Left colon (tissue), 2 donors: Measurements from ENCODE around the gene PKN2. TPM values are rescaled to one million over a fixed set of nuclear protein-coding genes. Genes with fewer than 3 reads are reported as not detected.

Experiments
- ATAC-seq: fragments of 200-7000 bp; cut with Tn5 transposase; one replicate; pipeline ENCODE4 v1.9.1; 2020; ENCODE audit warnings: mild to moderate bottlenecking, moderate library complexity
- DNase-seq, 2 donors: peaks; one replicate each; pipeline ENCODE4 v3.0.0-alpha.2; 2020
- intact Hi-C, 2 donors: fragments of 100-400 bp; cut with DNase I in 1 of 2; cut with micrococcal nuclease in 1 of 2; formaldehyde crosslinking; loops; one replicate each; pipeline versions ENCODE4 v1.11.2 to v1.14.0; 2022; cut with DNase I, micrococcal nuclease
- long read RNA-seq: library from polyadenylated mRNA; unstranded; transcript quantifications from one replicate; pipeline ENCODE4 v2.0.0, GENCODE V29; 2021
- total RNA-seq, 2 donors: library from RNA; stranded (reverse); fragmentation: NEBNext Ultra II Directional; extraction: Animal tissue kit (Norgen Biotek cat#: 25700); gene quantifications; one replicate each; pipeline ENCODE4 v1.2.1, GENCODE V29; 2021
- donor health status: DM: no; HTN: no; CAD: no.
- donor health status: DM: yes; HTN: yes; CAD: no.

Gene PKN2
- 10 to 100 TPM; 57.3 to 64.8 TPM for total RNA-seq
- long read RNA-seq, full-length matches to known transcripts = 14 of 30 reads
- long read RNA-seq, partial matches to known transcripts = 8 of 30 reads
- long read RNA-seq, other reads (novel, unspliced or antisense) = 8 of 30 reads

GRCh38 chr1:88683541-88684481 lies at the start of gene PKN2:
PKN2 (plus strand) TSS chr1:88684273; CDS start chr1:88684581, 308 bp downstream.
- ATAC-seq = peak; percentile 93
- intact Hi-C loops = no loop called here
- peak; percentile 97 for DNase-seq

- intact Hi-C loops = no loop called here
- DNase-seq (no peak), ATAC-seq (no peak)
Observed at GRCh38 chr1:88634538-88634937, 49.5 kb upstream of the PKN2 start.

- intact Hi-C loops = no loop called here
- DNase-seq (no peak), ATAC-seq (no peak)
Observed at GRCh38 chr1:88640060-88640459, 44.0 kb upstream of the PKN2 start.

- intact Hi-C loops = no loop called here
- DNase-seq (no peak), ATAC-seq (no peak)
Observed at GRCh38 chr1:88645886-88646285, 38.2 kb upstream of the PKN2 start.

GRCh38 chr1:88646476-88647248 lies 37.4 kb upstream of the PKN2 start:
- ATAC-seq = no peak
- no peak for DNase-seq
- intact Hi-C loops = no loop called here

- peak; percentile 38 for ATAC-seq
- intact Hi-C loops = no loop called here
- no peak for DNase-seq
Observed at GRCh38 chr1:88647249-88647645, 36.8 kb upstream of the PKN2 start.

- DNase-seq (no peak), ATAC-seq (no peak)
- intact Hi-C loops = no loop called here
Observed at GRCh38 chr1:88647749-88648415, 36.2 kb upstream of the PKN2 start.

- DNase-seq = no peak
- no peak for ATAC-seq
- intact Hi-C loops = no loop called here
Observed at GRCh38 chr1:88648706-88649105, 35.4 kb upstream of the PKN2 start.

GRCh38 chr1:88649932-88650331 lies 34.1 kb upstream of the PKN2 start:
- DNase-seq = no peak
- ATAC-seq = no peak
- intact Hi-C loops = no loop called here

GRCh38 chr1:88650676-88651418 lies 33.2 kb upstream of the PKN2 start:
- ATAC-seq (no peak), DNase-seq (no peak)
- intact Hi-C loops = no loop called here

- intact Hi-C loops = no loop called here
- DNase-seq (no peak), ATAC-seq (peak; percentile 41)
Observed at GRCh38 chr1:88655140-88655539, 28.9 kb upstream of the PKN2 start.

GRCh38 chr1:88655685-88656299 lies 28.3 kb upstream of the PKN2 start:
- DNase-seq (no peak), ATAC-seq (no peak)
- intact Hi-C loops = no loop called here

- ATAC-seq (peak; percentile 46), DNase-seq (no peak)
- intact Hi-C loops = no loop called here
Observed at GRCh38 chr1:88658419-88658818, 25.7 kb upstream of the PKN2 start.

- intact Hi-C loops = no loop called here
Observed at GRCh38 chr1:88659552-88659951, 24.5 kb upstream of the PKN2 start.

GRCh38 chr1:88661188-88661587 lies 22.9 kb upstream of the PKN2 start:
- ATAC-seq (no peak), DNase-seq (no peak)
- intact Hi-C loops = no loop called here

More at GRCh38 chr1:88659552-88659951, 24.5 kb upstream of the PKN2 start:
- ATAC-seq = no peak
- DNase-seq = no peak

GRCh38 chr1:88661951-88662699 lies 21.9 kb upstream of the PKN2 start:
- ATAC-seq = no peak
- DNase-seq = no peak
- intact Hi-C loops = no loop called here

GRCh38 chr1:88662723-88663122 lies 21.4 kb upstream of the PKN2 start:
- no peak for DNase-seq
- no peak for ATAC-seq
- intact Hi-C loops = no loop called here
